GM12878 (cell line): Measurements from ENCODE around the gene OR1I1. TPM values are rescaled to one million over a fixed set of nuclear protein-coding genes. Genes with fewer than 3 reads are reported as not detected.
A peak's percentile ranks its signal among the peaks of the same experiment; 100 is the strongest.

Experiments used
- ATAC-seq: fragments of 200-7000 bp; cut with Tn5 transposase; 3 replicates; pipeline ENCODE4 v1.9.1; 2020; ENCODE audit warnings: mild to moderate bottlenecking, moderate library complexity
- BruUV-seq: library from RNA; stranded (reverse); fragments of 400-500 nt; replicated peaks from 2 replicates; lab custom pipeline; 2021; lab: Mats Ljungman, UMichigan
- CTCF ChIA-PET: fragments of 300-600 bp; sonication (Branson Sonifier 250); formaldehyde crosslinking; extraction: SDS; loops from one replicate; lab custom pipeline; 2021; ENCODE audit warnings: inconsistent platforms; lab: Yijun Ruan, JAX
- POLR2A ChIA-PET: fragments of 350-600 bp; formaldehyde crosslinking; extraction: SDS; loops from one replicate; lab custom pipeline; 2021; ENCODE audit warnings: inconsistent platforms; lab: Charles Lee
- RAD21 ChIA-PET: fragments of 300-600 bp; sonication (Branson Sonifier 250); formaldehyde crosslinking; loops from one replicate; lab custom pipeline; 2023; ENCODE audit warnings: antibody characterized with exemption; ENCODE audit not compliant: unreplicated experiment; lab: Charles Lee
- SMC1A ChIA-PET: fragments of 300-600 bp; sonication (Branson Sonifier 250); formaldehyde crosslinking; loops from one replicate; lab custom pipeline; 2023; ENCODE audit not compliant: unreplicated experiment, uncharacterized antibody; lab: Charles Lee
- DNase-seq: peaks from one replicate; pipeline ENCODE4 v3.0.0-alpha.2; 2011; ENCODE audit warnings: low read depth, low spot score
- FAIRE-seq: peaks from 3 replicates; lab custom pipeline; 2011; peaks lifted over from hg19 to GRCh38; lab: Jason Lieb, UNC
- H2AFZ ChIP-seq: 2 replicates; pipeline ENCODE4 v1.6.0; 2011; ENCODE audit warnings: low read depth, low read length, control low read depth; ENCODE audit not compliant: control insufficient read depth
- H3K27ac ChIP-seq: 2 replicates; pipeline ENCODE4 v1.5.1; 2011; ENCODE audit warnings: control low read depth; ENCODE audit not compliant: control insufficient read depth, insufficient read depth
- H3K27me3 ChIP-seq, 2 experiments: replicated peaks in 1 of 2; 2 replicates each; pipeline versions ENCODE4 v1.6.0 to v1.6.1; 2011; ENCODE audit warnings: low read length in 1 of 2; ENCODE audit not compliant: control insufficient read depth in 2 of 2, insufficient read depth in 2 of 2
- H3K36me3 ChIP-seq, 2 experiments: 2 replicates each; pipeline ENCODE4 v1.5.1; 2011; ENCODE audit warnings: low read length in 1 of 2; ENCODE audit not compliant: control insufficient read depth in 2 of 2, insufficient read depth in 2 of 2
- H3K4me1 ChIP-seq: 2 replicates; pipeline ENCODE4 v1.6.1; 2011; ENCODE audit warnings: mild to moderate bottlenecking, low read length, moderate library complexity, mixed read lengths; ENCODE audit not compliant: control insufficient read depth, insufficient read depth
- H3K4me2 ChIP-seq: 2 replicates; pipeline ENCODE4 v1.6.0; 2011; ENCODE audit warnings: control low read depth; ENCODE audit not compliant: control insufficient read depth, insufficient read depth
- H3K4me3 ChIP-seq: fragments of 200-600 bp; sonication (generic); 2 replicates; pipeline ENCODE4 v1.5.1; 2016
- H3K79me2 ChIP-seq: 2 replicates; pipeline ENCODE4 v1.6.0; 2011; ENCODE audit warnings: low read length; ENCODE audit not compliant: control insufficient read depth, insufficient read depth
- H3K9ac ChIP-seq: 2 replicates; pipeline ENCODE4 v1.8.0; 2011; ENCODE audit warnings: low read length, control low read depth, mixed read lengths; ENCODE audit not compliant: control insufficient read depth, insufficient read depth
- H3K9me3 ChIP-seq: replicated peaks from 3 replicates; pipeline ENCODE4 v1.5.1; 2011; ENCODE audit warnings: mild to moderate bottlenecking, low read length; ENCODE audit not compliant: control insufficient read depth, insufficient read depth
- H4K20me1 ChIP-seq: 2 replicates; pipeline ENCODE4 v1.6.0; 2011; ENCODE audit not compliant: control insufficient read depth, insufficient read depth
- BCL3 ChIP-seq: IDR thresholded peaks from 2 replicates; pipeline ENCODE4 v1.6.1; 2011; ENCODE audit warnings: borderline replicate concordance, low read depth, mild to moderate bottlenecking, moderate library complexity, low read length; ENCODE audit not compliant: insufficient read depth, poor library complexity, severe bottlenecking
- CBFB ChIP-seq: IDR thresholded peaks from 2 replicates; pipeline ENCODE4 v1.6.1; 2016; ENCODE audit warnings: antibody characterized with exemption, low read depth
- CEBPB ChIP-seq, 2 experiments: fragments of 150-350 bp in 1 of 2; IDR thresholded peaks; 2 replicates each; pipeline ENCODE4 v1.6.1; 2012 to 2014; ENCODE audit warnings: low read depth in 2 of 2, low read length in 2 of 2, borderline replicate concordance in 1 of 2, inconsistent platforms in 1 of 2
- EP300 ChIP-seq, 2 experiments: fragments of 150-350 bp in 1 of 2; IDR thresholded peaks; 2 replicates each; pipeline ENCODE4 v1.6.1; 2011 to 2012; ENCODE audit warnings: low read depth in 2 of 2, low read length in 2 of 2, borderline replicate concordance in 1 of 2, improper control_type of control experiment in 1 of 2, inconsistent platforms in 1 of 2; ENCODE audit not compliant: control insufficient read depth in 1 of 2
- IRF4 ChIP-seq: IDR thresholded peaks from 2 replicates; pipeline ENCODE4 v1.6.1; 2011; ENCODE audit warnings: low read depth, low read length
- SKIL ChIP-seq: fragments of 450-650 bp; IDR thresholded peaks from 2 replicates; pipeline ENCODE4 v1.6.1; 2017; ENCODE audit warnings: mild to moderate bottlenecking, low read depth, inconsistent platforms; ENCODE audit not compliant: poor library complexity, severe bottlenecking
- YY1 ChIP-seq: IDR thresholded peaks from 2 replicates; pipeline ENCODE4 v1.6.1; 2011; ENCODE audit warnings: low read depth, mild to moderate bottlenecking, low read length
- WGBS: methylation state at CpG from one replicate; pipeline ENCODE4 v1.1.6; 2016; ENCODE audit warnings: low lambda C conversion rate; ENCODE audit not compliant: insufficient replicate concordance, insufficient coverage; ENCODE audit errors: missing lambda C conversion rate; 5-methylcytosine and 5-hydroxymethylcytosine counted together
- in situ Hi-C: fragments of 300-500 bp; cut with MboI; formaldehyde crosslinking; loops from 9 replicates; pipeline ENCODE4 v1.14.3; 2018; ENCODE audit warnings: mixed read lengths
- intact Hi-C: fragments of 100-400 bp; cut with micrococcal nuclease; formaldehyde crosslinking; loops from one replicate; pipeline ENCODE4 v1.14.2; 2022; ENCODE audit not compliant: unreplicated experiment
- polyA plus RNA-seq, 11 experiments: library from polyadenylated mRNA; depleted of rRNA in 4 of 11; unstranded in 6 of 11; stranded (reverse) in 5 of 11; fragments of >200 nt; fragmentation: Nextera tagmentation in 4 of 11; fragmentation: Illumina TruSeq in 1 of 11; extraction: Ambion mirVana in 4 of 11; extraction: Trizol in 1 of 11; gene quantifications; 1 replicate in 1 of 11; 2 replicates in 10 of 11; pipeline versions ENCODE4 v1.2.1 to v1.2.3, GENCODE V29; 2011 to 2016; ENCODE audit warnings: inconsistent platforms in 2 of 11, missing spikeins in 2 of 11, low read depth in 1 of 11
- total RNA-seq, 4 experiments: library from RNA; depleted of rRNA in 3 of 4; stranded (reverse); fragments of >200 nt in 3 of 4; fragmentation: Illumina TruSeq in 1 of 4; extraction: Trizol in 1 of 4; gene quantifications; 2 replicates each; pipeline versions ENCODE4 v1.2.1 to v1.2.3, GENCODE V29; 2013 to 2021

The OR1I1 gene
- total and polyA plus RNA-seq, 10 of the 15 experiments (the other 5 are each of a cell fraction or from before 2014, with no cell fraction given) = not detected

- TF ChIP-seq SKIL (no peak), EP300 (IDR thresholded peaks at IDR 0.05; ENCODE audit: borderline replicate concordance in 1 of 2, control insufficient read depth in 1 of 2, low read depth in 2 of 2, low read length in 2 of 2) (no peak), CEBPB (IDR thresholded peaks at IDR 0.05; ENCODE audit: borderline replicate concordance in 1 of 2, low read depth in 2 of 2, low read length in 2 of 2) (no peak), CBFB (no peak)
- TF ChIP-seq, all 136 proteins: peak for 4
Observed at GRCh38 chr19:15091918-15092753, 10.1 kb downstream of the OR1I1 start (continued).

GRCh38 chr19:15093001-15093400 lies 11.0 kb downstream of the OR1I1 start:
- no peak for ATAC-seq
- Histone ChIP-seq H3K4me1 (no peaks in the 10 kb centered on the region), H2AFZ (no peak overlapping the region), H3K79me2 (no peaks in the 10 kb centered on the region), H3K4me2 (no peak overlapping the region), H3K9me3 (no peaks in the 10 kb centered on the region), H3K36me3 (no peaks in the 10 kb centered on the region), H3K27ac (no peak overlapping the region), H3K9ac (no peak overlapping the region), H3K27me3 (no peaks in the 10 kb centered on the region), H3K4me3 (no peak overlapping the region), H4K20me1 (no peaks in the 10 kb centered on the region)
- no peak for DNase-seq
- FAIRE-seq = no peak
- in situ Hi-C loops (no loop called here), intact Hi-C loops (loop anchor here (5.0 kb wide), 1 partner anchor 464 kb away; no protein-coding TSS in a partner anchor)
- peak; percentile 66 for TF ChIP-seq BCL3
- no peak for TF ChIP-seq IRF4
- TF ChIP-seq YY1 = no peak
- ChIA-PET SMC1A (interaction anchor here (0.5 to 1.1 kb wide), 4 partner anchors 13 to 1748 kb away, joined by 3 to 5 read pairs (median 3); no protein-coding TSS in a partner anchor), CTCF (interaction anchor here (1.1 to 3.1 kb wide), 15 partner anchors 8 to 519 kb away, joined by 3 to 40 read pairs (median 7); partner anchors contain the start of gene OR1I1), POLR2A (no interaction called here), RAD21 (interaction anchor here (0.7 to 2.6 kb wide), 4 partner anchors 8 to 463 kb away, joined by 3 to 7 read pairs (median 4); no protein-coding TSS in a partner anchor)
- BruUV-seq = no TSS peak
- 40% methylated on average over 2 of the region's 2 CpGs for WGBS
